ENCODE data around the gene RABGGTB.

DNA sequence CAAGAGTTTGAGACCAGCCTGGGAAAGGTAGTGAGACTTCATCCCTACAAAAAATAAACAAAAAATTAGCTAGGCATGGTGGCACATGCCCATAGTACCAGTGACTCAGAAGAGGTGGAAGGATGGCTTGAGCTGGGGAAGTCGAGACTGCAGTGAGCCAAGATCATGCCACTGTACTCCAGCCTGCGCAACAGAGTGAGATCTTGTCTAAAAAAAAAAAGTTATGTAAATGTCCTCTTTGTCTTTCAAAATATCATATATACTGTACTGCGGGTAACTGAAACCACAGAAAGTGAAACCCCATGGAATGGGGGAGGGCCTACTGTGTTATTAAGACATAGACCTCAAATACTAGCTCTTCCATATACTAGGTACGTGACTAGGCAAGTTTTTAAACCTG lies 40.8 kb upstream of the RABGGTB start:
- TF ChIP-seq, protein P1, sequence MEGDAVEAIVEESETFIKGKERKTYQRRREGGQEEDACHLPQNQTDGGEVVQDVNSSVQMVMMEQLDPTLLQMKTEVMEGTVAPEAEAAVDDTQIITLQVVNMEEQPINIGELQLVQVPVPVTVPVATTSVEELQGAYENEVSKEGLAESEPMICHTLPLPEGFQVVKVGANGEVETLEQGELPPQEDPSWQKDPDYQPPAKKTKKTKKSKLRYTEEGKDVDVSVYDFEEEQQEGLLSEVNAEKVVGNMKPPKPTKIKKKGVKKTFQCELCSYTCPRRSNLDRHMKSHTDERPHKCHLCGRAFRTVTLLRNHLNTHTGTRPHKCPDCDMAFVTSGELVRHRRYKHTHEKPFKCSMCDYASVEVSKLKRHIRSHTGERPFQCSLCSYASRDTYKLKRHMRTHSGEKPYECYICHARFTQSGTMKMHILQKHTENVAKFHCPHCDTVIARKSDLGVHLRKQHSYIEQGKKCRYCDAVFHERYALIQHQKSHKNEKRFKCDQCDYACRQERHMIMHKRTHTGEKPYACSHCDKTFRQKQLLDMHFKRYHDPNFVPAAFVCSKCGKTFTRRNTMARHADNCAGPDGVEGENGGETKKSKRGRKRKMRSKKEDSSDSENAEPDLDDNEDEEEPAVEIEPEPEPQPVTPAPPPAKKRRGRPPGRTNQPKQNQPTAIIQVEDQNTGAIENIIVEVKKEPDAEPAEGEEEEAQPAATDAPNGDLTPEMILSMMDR (IDR thresholded peaks at IDR 0.05): no peak
- TF ChIP-seq FOXP1 (CRISPR knock-in tag; IDR thresholded peaks at IDR 0.05; ENCODE audit: borderline replicate concordance) (no peak), KAT7 (CRISPR knock-in tag; IDR thresholded peaks at IDR 0.05; ENCODE audit: borderline replicate concordance) (no peak), FOXK1 (CRISPR knock-in tag; IDR thresholded peaks at IDR 0.05) (no peak)
- TF ChIP-seq, protein P2, sequence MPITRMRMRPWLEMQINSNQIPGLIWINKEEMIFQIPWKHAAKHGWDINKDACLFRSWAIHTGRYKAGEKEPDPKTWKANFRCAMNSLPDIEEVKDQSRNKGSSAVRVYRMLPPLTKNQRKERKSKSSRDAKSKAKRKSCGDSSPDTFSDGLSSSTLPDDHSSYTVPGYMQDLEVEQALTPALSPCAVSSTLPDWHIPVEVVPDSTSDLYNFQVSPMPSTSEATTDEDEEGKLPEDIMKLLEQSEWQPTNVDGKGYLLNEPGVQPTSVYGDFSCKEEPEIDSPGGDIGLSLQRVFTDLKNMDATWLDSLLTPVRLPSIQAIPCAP (CRISPR knock-in tag; IDR thresholded peaks at IDR 0.05): no peak
- TF ChIP-seq, protein P3, sequence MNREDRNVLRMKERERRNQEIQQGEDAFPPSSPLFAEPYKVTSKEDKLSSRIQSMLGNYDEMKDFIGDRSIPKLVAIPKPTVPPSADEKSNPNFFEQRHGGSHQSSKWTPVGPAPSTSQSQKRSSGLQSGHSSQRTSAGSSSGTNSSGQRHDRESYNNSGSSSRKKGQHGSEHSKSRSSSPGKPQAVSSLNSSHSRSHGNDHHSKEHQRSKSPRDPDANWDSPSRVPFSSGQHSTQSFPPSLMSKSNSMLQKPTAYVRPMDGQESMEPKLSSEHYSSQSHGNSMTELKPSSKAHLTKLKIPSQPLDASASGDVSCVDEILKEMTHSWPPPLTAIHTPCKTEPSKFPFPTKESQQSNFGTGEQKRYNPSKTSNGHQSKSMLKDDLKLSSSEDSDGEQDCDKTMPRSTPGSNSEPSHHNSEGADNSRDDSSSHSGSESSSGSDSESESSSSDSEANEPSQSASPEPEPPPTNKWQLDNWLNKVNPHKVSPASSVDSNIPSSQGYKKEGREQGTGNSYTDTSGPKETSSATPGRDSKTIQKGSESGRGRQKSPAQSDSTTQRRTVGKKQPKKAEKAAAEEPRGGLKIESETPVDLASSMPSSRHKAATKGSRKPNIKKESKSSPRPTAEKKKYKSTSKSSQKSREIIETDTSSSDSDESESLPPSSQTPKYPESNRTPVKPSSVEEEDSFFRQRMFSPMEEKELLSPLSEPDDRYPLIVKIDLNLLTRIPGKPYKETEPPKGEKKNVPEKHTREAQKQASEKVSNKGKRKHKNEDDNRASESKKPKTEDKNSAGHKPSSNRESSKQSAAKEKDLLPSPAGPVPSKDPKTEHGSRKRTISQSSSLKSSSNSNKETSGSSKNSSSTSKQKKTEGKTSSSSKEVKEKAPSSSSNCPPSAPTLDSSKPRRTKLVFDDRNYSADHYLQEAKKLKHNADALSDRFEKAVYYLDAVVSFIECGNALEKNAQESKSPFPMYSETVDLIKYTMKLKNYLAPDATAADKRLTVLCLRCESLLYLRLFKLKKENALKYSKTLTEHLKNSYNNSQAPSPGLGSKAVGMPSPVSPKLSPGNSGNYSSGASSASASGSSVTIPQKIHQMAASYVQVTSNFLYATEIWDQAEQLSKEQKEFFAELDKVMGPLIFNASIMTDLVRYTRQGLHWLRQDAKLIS (CRISPR knock-in tag; IDR thresholded peaks at IDR 0.05; ENCODE audit: borderline replicate concordance): no peak
- TF ChIP-seq, protein P4, sequence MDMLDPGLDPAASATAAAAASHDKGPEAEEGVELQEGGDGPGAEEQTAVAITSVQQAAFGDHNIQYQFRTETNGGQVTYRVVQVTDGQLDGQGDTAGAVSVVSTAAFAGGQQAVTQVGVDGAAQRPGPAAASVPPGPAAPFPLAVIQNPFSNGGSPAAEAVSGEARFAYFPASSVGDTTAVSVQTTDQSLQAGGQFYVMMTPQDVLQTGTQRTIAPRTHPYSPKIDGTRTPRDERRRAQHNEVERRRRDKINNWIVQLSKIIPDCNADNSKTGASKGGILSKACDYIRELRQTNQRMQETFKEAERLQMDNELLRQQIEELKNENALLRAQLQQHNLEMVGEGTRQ (CRISPR knock-in tag; IDR thresholded peaks at IDR 0.05): no peak

All from WTC11 (cell line).